Keratinocyte (primary cell): ENCODE measurements around the gene FTO. TPM values are rescaled to one million over a fixed set of nuclear protein-coding genes. Genes with fewer than 3 reads are reported as not detected.

Experiments
- DNase-seq: peaks from one replicate; pipeline ENCODE4 v3.0.0-alpha.2; 2011; ENCODE audit warnings: low read depth, missing footprints, low spot score
- FAIRE-seq: peaks from 2 replicates; lab custom pipeline; 2011; peaks lifted over from hg19 to GRCh38; lab: Jason Lieb, UNC
- H2AFZ ChIP-seq: 2 replicates; pipeline ENCODE4 v1.6.0; 2012; ENCODE audit warnings: low read length, control low read depth, inconsistent platforms; ENCODE audit not compliant: control insufficient read depth
- H3K27ac ChIP-seq: 2 replicates; pipeline ENCODE4 v1.5.1; 2011; ENCODE audit warnings: low read length; ENCODE audit not compliant: control insufficient read depth, insufficient read depth
- H3K27me3 ChIP-seq: 3 replicates; pipeline ENCODE4 v1.6.0; 2011; ENCODE audit warnings: low read length; ENCODE audit not compliant: control insufficient read depth, insufficient read depth; ENCODE audit errors: extremely low read depth
- H3K36me3 ChIP-seq, 2 experiments: 2 replicates in 1 of 2; 3 replicates in 1 of 2; pipeline ENCODE4 v1.5.1; 2011; ENCODE audit warnings: low read length in 2 of 2, mild to moderate bottlenecking in 1 of 2; ENCODE audit not compliant: control insufficient read depth in 2 of 2, insufficient read depth in 2 of 2; ENCODE audit errors: extremely low read depth in 1 of 2
- H3K4me1 ChIP-seq: 3 replicates; pipeline ENCODE4 v1.5.1; 2011; ENCODE audit warnings: low read length; ENCODE audit not compliant: control insufficient read depth, insufficient read depth; ENCODE audit errors: extremely low read depth
- H3K4me2 ChIP-seq: 3 replicates; pipeline ENCODE4 v1.6.0; 2011; ENCODE audit warnings: low read depth, low read length; ENCODE audit not compliant: control insufficient read depth, insufficient read depth; ENCODE audit errors: extremely low read depth
- H3K4me3 ChIP-seq, 3 experiments: fragments of 200-600 bp in 1 of 3; sonication (generic) in 1 of 3; 2 replicates in 2 of 3; 3 replicates in 1 of 3; pipeline ENCODE4 v1.5.1; 2011 to 2016; ENCODE audit warnings: low read length in 3 of 3, mild to moderate bottlenecking in 3 of 3, control low read depth in 2 of 3, inconsistent platforms in 1 of 3, low read depth in 1 of 3, mixed read lengths in 1 of 3, mixed run types in 1 of 3, moderate library complexity in 1 of 3; ENCODE audit not compliant: control insufficient read depth in 2 of 3, insufficient read depth in 2 of 3; ENCODE audit errors: extremely low read depth in 1 of 3
- H3K79me2 ChIP-seq: 2 replicates; pipeline ENCODE4 v1.6.0; 2012; ENCODE audit warnings: low read length; ENCODE audit not compliant: control insufficient read depth, insufficient read depth
- H3K9ac ChIP-seq: 3 replicates; pipeline ENCODE4 v1.6.0; 2011; ENCODE audit warnings: low read length; ENCODE audit not compliant: control insufficient read depth, insufficient read depth; ENCODE audit errors: extremely low read depth
- H3K9me1 ChIP-seq: 3 replicates; pipeline ENCODE4 v1.6.0; 2011; ENCODE audit warnings: low read length; ENCODE audit not compliant: control insufficient read depth, insufficient read depth; ENCODE audit errors: extremely low read depth
- H3K9me3 ChIP-seq: 2 replicates; pipeline ENCODE4 v1.5.1; 2012; ENCODE audit warnings: low read depth, low read length; ENCODE audit not compliant: control insufficient read depth
- H4K20me1 ChIP-seq: 3 replicates; pipeline ENCODE4 v1.6.0; 2011; ENCODE audit warnings: low read length; ENCODE audit not compliant: control insufficient read depth, insufficient read depth; ENCODE audit errors: extremely low read depth
- EZH2 ChIP-seq: IDR thresholded peaks from one replicate; pipeline ENCODE4 v1.6.1; 2012; ENCODE audit warnings: inconsistent platforms, mild to moderate bottlenecking, low read length, moderate library complexity
- dilution Hi-C: fragments of 300-500 bp; cut with MboI; formaldehyde crosslinking; loops from one replicate; pipeline ENCODE4 v1.7.0; 2020; ENCODE audit warnings: low sequenced_read_pairs; ENCODE audit not compliant: extremely low pct_ligation_motif_present
- polyA plus RNA-seq, 5 experiments: library from polyadenylated mRNA; depleted of rRNA in 3 of 5; stranded (reverse) in 3 of 5; stranded (forward) in 1 of 5; unstranded in 1 of 5; fragments of >200 nt; gene quantifications; 1 replicate in 1 of 5; 2 replicates in 3 of 5; 3 replicates in 1 of 5; pipeline versions ENCODE4 v1.2.1 to v1.2.3, GENCODE V29; 2011 to 2012; ENCODE audit warnings: missing spikeins in 2 of 5, low read depth in 1 of 5, low replicate concordance in 1 of 5
- TF ChIP-seq, protein P1 (sequence below), 3 experiments: IDR thresholded peaks in 1 of 3; conservative IDR thresholded peaks in 1 of 3; optimal IDR thresholded peaks in 1 of 3; 2 replicates in 2 of 3; 3 replicates in 1 of 3; pipeline versions ENCODE3 to v1.5.1; 2011; ENCODE audit warnings: low read length in 3 of 3, mild to moderate bottlenecking in 3 of 3, moderate library complexity in 2 of 3, control low read depth in 1 of 3, inconsistent platforms in 1 of 3; ENCODE audit not compliant: insufficient read depth in 2 of 3; ENCODE audit errors: extremely low read depth in 1 of 3

FTO gene
- polyA plus RNA-seq, 1 donor (not counting 4 experiments of a cell fraction or from before 2014, with no cell fraction given) = 56.4 TPM

DNA sequence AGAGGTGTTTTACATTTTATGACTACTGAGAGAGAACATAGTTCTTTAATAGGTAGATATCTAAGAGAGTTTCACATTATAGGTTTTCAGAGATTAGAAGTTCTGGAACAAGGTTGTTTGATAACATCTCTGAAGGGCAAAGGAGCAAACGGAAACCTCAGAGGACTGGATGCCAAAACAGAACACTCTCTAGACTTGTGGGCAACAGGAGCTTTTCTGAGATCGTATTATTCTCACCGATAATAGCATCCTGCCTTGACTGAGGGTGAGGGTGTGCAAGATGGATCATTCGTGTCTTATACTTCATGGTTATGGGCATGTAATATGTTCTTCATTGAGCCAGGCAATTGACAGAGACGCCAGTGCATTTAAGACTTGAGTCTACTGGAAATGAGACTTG is 347.9 kb downstream of the FTO start:
- Histone ChIP-seq H4K20me1 (no peaks in the 10 kb centered on the region), H3K79me2 (no peaks in the 10 kb centered on the region), H3K9ac (no peak overlapping the region), H2AFZ (no peak overlapping the region), H3K36me3 (peaks cover 0 to 1% of the 10 kb centered on the region in 2 experiments), H3K4me3 (no peak overlapping the region), H3K4me1 (peaks cover 6% of the 10 kb centered on the region), H3K27me3 (no peaks in the 10 kb centered on the region), H3K27ac (no peak overlapping the region), H3K4me2 (no peak overlapping the region), H3K9me1 (no peaks in the 10 kb centered on the region), H3K9me3 (no peaks in the 10 kb centered on the region)
- TF ChIP-seq, protein P1, sequence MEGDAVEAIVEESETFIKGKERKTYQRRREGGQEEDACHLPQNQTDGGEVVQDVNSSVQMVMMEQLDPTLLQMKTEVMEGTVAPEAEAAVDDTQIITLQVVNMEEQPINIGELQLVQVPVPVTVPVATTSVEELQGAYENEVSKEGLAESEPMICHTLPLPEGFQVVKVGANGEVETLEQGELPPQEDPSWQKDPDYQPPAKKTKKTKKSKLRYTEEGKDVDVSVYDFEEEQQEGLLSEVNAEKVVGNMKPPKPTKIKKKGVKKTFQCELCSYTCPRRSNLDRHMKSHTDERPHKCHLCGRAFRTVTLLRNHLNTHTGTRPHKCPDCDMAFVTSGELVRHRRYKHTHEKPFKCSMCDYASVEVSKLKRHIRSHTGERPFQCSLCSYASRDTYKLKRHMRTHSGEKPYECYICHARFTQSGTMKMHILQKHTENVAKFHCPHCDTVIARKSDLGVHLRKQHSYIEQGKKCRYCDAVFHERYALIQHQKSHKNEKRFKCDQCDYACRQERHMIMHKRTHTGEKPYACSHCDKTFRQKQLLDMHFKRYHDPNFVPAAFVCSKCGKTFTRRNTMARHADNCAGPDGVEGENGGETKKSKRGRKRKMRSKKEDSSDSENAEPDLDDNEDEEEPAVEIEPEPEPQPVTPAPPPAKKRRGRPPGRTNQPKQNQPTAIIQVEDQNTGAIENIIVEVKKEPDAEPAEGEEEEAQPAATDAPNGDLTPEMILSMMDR (optimal IDR thresholded peaks at IDR 0.05 in 1 of 3, IDR thresholded peaks at IDR 0.05 in 1 of 3, conservative IDR thresholded peaks at IDR 0.05 in 1 of 3; ENCODE audit: extremely low read depth in 1 of 3, insufficient read depth in 2 of 3, low read length in 3 of 3) = no peak
- no peak for TF ChIP-seq EZH2
- DNase-seq = no peak
- dilution Hi-C loops = no loop called here
- no peak for FAIRE-seq

DNA sequence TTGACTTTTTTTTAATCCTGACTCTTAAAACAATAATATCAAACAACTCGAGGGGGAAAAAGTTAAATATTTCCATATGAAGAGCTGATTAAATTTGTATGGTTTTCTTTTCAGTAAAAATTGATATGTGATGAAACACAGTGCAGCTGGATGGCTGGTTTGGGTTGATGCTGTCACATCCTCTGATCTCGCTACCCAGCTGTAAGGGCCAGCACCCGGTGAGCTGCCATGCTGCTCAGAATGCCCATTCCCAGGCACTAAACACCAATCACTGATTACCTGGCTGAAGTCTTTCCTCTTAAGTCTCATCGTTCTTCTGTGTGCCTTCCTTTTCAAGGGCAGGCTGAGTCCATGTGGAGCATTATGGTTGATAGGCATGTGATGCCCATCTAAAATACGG is 348.3 kb downstream of the FTO start:
- Histone ChIP-seq H3K9me3 (no peaks in the 10 kb centered on the region), H2AFZ (no peak overlapping the region), H3K79me2 (no peaks in the 10 kb centered on the region), H3K4me1 (peaks cover 6% of the 10 kb centered on the region), H3K27ac (no peak overlapping the region), H3K4me2 (no peak overlapping the region), H3K4me3 (no peak overlapping the region), H3K9ac (no peak overlapping the region), H3K9me1 (no peaks in the 10 kb centered on the region), H3K27me3 (no peaks in the 10 kb centered on the region), H3K36me3 (peaks cover 0 to 1% of the 10 kb centered on the region in 2 experiments), H4K20me1 (no peaks in the 10 kb centered on the region)
- TF ChIP-seq, protein P1 (optimal IDR thresholded peaks at IDR 0.05 in 1 of 3, IDR thresholded peaks at IDR 0.05 in 1 of 3, conservative IDR thresholded peaks at IDR 0.05 in 1 of 3; ENCODE audit: extremely low read depth in 1 of 3, insufficient read depth in 2 of 3, low read length in 3 of 3) = no peak
- no peak for TF ChIP-seq EZH2
- DNase-seq (no peak), FAIRE-seq (no peak)
- dilution Hi-C loops = no loop called here
